T-helper 2 cell treated with Interferon-gamma antibody and Interleukin-4, amounts not matched to agents 5 μg/mL and 100 μg/mL, for 36 hours (primary cell): ENCODE data around the gene TRIM26.
"Not testable (repeated sequence)": the region's sequence is repeated elsewhere in the genome, so short reads cannot be mapped to it uniquely, and the experiment has no call there.

Source experiments
- DNase-seq: peaks from one replicate; pipeline ENCODE4 v3.0.0; 2021; ENCODE audit warnings: low spot score
- H3K27ac Mint-ChIP-seq: one replicate; pipeline ENCODE4 v1.8.0; 2021; ENCODE audit warnings: mild to moderate bottlenecking, mixed read lengths
- H3K27me3 Mint-ChIP-seq: one replicate; pipeline ENCODE4 v1.8.0; 2021; ENCODE audit warnings: low read depth, mixed read lengths
- H3K36me3 Mint-ChIP-seq: one replicate; pipeline ENCODE4 v1.8.0; 2021; ENCODE audit warnings: low read depth, mixed read lengths
- H3K4me1 Mint-ChIP-seq: one replicate; pipeline ENCODE4 v1.8.0; 2021; ENCODE audit warnings: low read depth, mixed read lengths
- H3K4me3 Mint-ChIP-seq: one replicate; pipeline ENCODE4 v1.8.0; 2022; ENCODE audit warnings: mild to moderate bottlenecking, moderate library complexity, mixed read lengths
- H3K9me3 Mint-ChIP-seq: one replicate; pipeline ENCODE4 v1.8.0; 2021; ENCODE audit warnings: mixed read lengths

TRIM26 gene

GRCh38 chr6:30147096-30147495 is 66.1 kb downstream of the TRIM26 start:
- no peaks in the 10 kb centered on the region for H3K36me3 Mint-ChIP-seq
- H3K4me3 Mint-ChIP-seq, result no peak overlapping the region
- DNase-seq, result no peak
- peaks cover 41% of the 10 kb centered on the region for H3K27me3 Mint-ChIP-seq
- H3K4me1 Mint-ChIP-seq, result peaks cover 4% of the 10 kb centered on the region
- no peaks in the 10 kb centered on the region for H3K9me3 Mint-ChIP-seq
- H3K27ac Mint-ChIP-seq, result no peak overlapping the region

DNA sequence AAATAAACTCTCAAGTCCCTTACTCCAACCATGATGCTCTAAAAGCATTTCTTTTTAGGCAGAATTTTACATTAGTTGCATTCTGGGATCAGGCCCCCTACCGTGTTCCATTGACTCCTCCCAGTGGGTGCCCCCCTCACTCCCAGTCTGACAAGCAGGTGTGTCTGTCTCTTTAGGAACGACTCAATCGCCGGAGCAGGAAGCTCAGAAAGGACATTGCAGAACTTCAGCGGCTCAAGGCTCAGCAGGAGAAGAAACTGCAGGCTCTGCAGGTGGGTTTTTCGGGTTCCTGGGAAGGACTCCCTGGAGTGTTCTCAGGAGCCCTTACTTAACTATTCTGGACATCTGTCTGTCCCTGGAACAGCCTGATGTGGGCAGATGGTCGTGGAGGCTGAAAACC is 67.4 kb downstream of the TRIM26 start:
- Mint-ChIP-seq H3K9me3 (no peaks in the 10 kb centered on the region), H3K4me1 (peaks cover 1% of the 10 kb centered on the region), H3K4me3 (no peak overlapping the region), H3K36me3 (no peaks in the 10 kb centered on the region), H3K27me3 (peaks cover 50% of the 10 kb centered on the region), H3K27ac (no peak overlapping the region)
- DNase-seq, result no peak

DNA sequence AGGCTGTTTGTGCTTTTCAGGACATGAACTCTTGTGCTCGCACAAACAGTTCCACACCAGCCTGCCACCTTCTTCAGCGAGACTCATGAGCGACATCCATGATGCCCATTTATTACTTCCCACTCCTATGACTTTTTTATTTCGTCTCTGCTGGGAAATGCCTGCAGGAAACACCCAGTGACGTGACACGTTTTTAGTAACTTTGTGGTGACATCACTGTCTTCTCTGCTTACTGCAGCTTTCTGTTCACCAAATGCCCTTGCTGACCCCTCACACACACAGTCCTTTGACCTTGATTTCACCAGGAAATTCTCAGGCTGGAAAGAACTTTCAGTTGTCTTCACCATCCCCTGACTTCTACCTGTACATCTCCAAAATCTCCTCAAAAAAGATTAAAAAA is 68.4 kb downstream of the TRIM26 start:
- H3K27ac Mint-ChIP-seq, result no peak overlapping the region
- no peaks in the 10 kb centered on the region for H3K36me3 Mint-ChIP-seq
- H3K27me3 Mint-ChIP-seq, result peaks cover 49% of the 10 kb centered on the region
- H3K9me3 Mint-ChIP-seq, result no peaks in the 10 kb centered on the region
- H3K4me3 Mint-ChIP-seq, result no peak overlapping the region
- no peak for DNase-seq
- peaks cover 7% of the 10 kb centered on the region for H3K4me1 Mint-ChIP-seq

- no peak for DNase-seq
- Mint-ChIP-seq H3K9me3 (no peaks in the 10 kb centered on the region), H3K27me3 (peaks cover 51% of the 10 kb centered on the region), H3K4me1 (peaks cover 8% of the 10 kb centered on the region), H3K4me3 (no peak overlapping the region), H3K36me3 (no peaks in the 10 kb centered on the region), H3K27ac (no peak overlapping the region)
These were observed 69.4 kb downstream of the TRIM26 start for GRCh38 chr6:30143780-30144179.

GRCh38 chr6:30142665-30143064 is 70.5 kb downstream of the TRIM26 start:
- DNase-seq, result no peak
- no peak overlapping the region for H3K27ac Mint-ChIP-seq
- peaks cover 8% of the 10 kb centered on the region for H3K4me1 Mint-ChIP-seq
- H3K9me3 Mint-ChIP-seq, result no peaks in the 10 kb centered on the region
- no peaks in the 10 kb centered on the region for H3K36me3 Mint-ChIP-seq
- H3K4me3 Mint-ChIP-seq, result no peak overlapping the region
- H3K27me3 Mint-ChIP-seq, result peaks cover 61% of the 10 kb centered on the region

GRCh38 chr6:30140240-30140639 is 73.0 kb downstream of the TRIM26 start:
- not testable (repeated sequence) for H3K36me3 Mint-ChIP-seq, H3K4me3 Mint-ChIP-seq, H3K9me3 Mint-ChIP-seq, DNase-seq, H3K27ac Mint-ChIP-seq
- Mint-ChIP-seq H3K4me1 (peaks cover 15% of the 10 kb centered on the region), H3K27me3 (peaks cover 61% of the 10 kb centered on the region)

DNA sequence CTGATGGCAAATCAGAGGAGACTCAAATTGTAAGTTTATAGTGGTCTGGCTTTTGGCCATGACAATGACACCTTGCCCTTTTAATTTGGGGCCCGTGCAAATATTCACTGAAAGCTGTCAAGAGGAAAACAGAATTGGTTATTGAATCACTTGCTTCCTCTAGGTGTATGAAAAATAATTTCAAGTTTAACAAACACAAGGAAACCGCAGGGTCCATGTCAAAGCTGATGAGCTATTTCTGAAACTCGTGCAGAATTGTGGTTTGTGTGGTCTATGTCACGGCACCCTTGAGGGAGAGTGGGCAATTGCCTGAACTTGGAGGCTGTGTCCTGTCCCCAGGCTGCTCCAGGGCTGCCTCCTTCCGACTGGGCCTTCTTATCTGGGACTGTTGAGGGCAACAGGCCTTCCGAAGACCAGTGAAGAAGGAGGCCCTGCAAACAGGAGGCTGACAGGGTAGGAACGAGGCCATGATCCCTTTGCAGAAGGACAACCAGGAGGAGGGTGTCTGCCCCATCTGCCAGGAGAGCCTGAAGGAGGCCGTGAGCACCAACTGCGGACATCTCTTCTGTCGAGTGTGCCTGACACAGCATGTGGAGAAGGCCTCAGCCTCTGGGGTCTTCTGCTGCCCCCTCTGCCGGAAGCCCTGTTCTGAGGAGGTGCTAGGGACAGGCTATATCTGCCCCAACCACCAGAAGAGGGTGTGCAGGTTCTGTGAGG is 76.5 kb downstream of the TRIM26 start:
- no peak for DNase-seq
- Mint-ChIP-seq H3K27me3 (peaks cover 51% of the 10 kb centered on the region), H3K27ac (no peak overlapping the region), H3K4me3 (no peak overlapping the region), H3K36me3 (no peaks in the 10 kb centered on the region), H3K4me1 (peaks cover 15% of the 10 kb centered on the region), H3K9me3 (no peaks in the 10 kb centered on the region)

GRCh38 chr6:30135757-30136156 is 77.4 kb downstream of the TRIM26 start, which contains the start of gene TRIM40:
Gene TRIM40, plus strand, starts transcription at chr6:30136140. Its CDS starts 897 bp downstream, at chr6:30137037.
- no peaks in the 10 kb centered on the region for H3K36me3 Mint-ChIP-seq
- H3K4me1 Mint-ChIP-seq, result peaks cover 17% of the 10 kb centered on the region
- no peaks in the 10 kb centered on the region for H3K9me3 Mint-ChIP-seq
- peaks cover 51% of the 10 kb centered on the region for H3K27me3 Mint-ChIP-seq
- no peak for DNase-seq
- no peak within 1 kb of the TSS for H3K27ac Mint-ChIP-seq
- H3K4me3 Mint-ChIP-seq, result no peak within 1 kb of the TSS

DNA sequence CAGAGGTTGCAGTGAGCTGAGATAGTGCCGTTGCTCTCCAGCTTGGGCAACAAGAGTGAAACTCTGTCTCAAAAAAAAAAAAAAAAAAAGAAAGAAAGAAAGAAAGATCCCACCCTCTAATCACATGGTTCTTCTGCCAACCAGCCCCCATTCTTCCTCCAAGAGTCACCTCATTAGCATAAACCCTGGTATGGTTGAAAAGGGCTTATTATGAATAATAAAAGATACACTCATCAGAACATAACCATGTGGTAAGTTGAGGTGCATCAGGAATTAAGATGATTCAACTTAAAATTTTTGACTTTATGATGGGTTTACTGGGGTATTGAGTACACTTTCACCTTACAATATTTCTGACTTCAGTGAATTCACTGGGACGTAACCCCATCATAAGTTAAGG is 78.1 kb downstream of the TRIM26 start:
- Mint-ChIP-seq H3K27me3 (peaks cover 54% of the 10 kb centered on the region), H3K36me3 (no peaks in the 10 kb centered on the region), H3K27ac (no peak overlapping the region), H3K4me1 (peaks cover 20% of the 10 kb centered on the region), H3K9me3 (no peaks in the 10 kb centered on the region), H3K4me3 (no peak overlapping the region)
- no peak for DNase-seq
